Loucy (cell line): ENCODE measurements around the gene FGF12.

Source experiments
- H2AFZ ChIP-seq: fragments of 200-600 bp; sonication (generic); 2 replicates; pipeline ENCODE4 v1.6.0; 2016; ENCODE audit warnings: antibody characterized with exemption, mild to moderate bottlenecking, low read length, moderate library complexity
- H3F3A ChIP-seq: fragments of 200-600 bp; 2 replicates; pipeline ENCODE4 v1.6.0; 2016; ENCODE audit warnings: antibody characterized with exemption, low read depth, mild to moderate bottlenecking
- H3K27me3 ChIP-seq: fragments of 200-600 bp; sonication (generic); 2 replicates; pipeline ENCODE4 v1.6.1; 2014; ENCODE audit warnings: low read length, mild to moderate bottlenecking; ENCODE audit not compliant: insufficient read depth, poor library complexity, severe bottlenecking
- H3K36me3 ChIP-seq: fragments of 200-600 bp; sonication (generic); 2 replicates; pipeline ENCODE4 v1.6.1; 2016; ENCODE audit warnings: low read length; ENCODE audit not compliant: insufficient read depth
- H3K4me1 ChIP-seq: fragments of 200-600 bp; sonication (generic); 2 replicates; pipeline ENCODE4 v1.5.1; 2014; ENCODE audit warnings: low read length, mild to moderate bottlenecking; ENCODE audit not compliant: insufficient read depth, poor library complexity, severe bottlenecking
- H3K4me2 ChIP-seq: fragments of 200-600 bp; sonication (generic); 2 replicates; pipeline ENCODE4 v1.6.0; 2014; ENCODE audit warnings: antibody characterized with exemption, low read length, low read depth, mild to moderate bottlenecking; ENCODE audit not compliant: poor library complexity, severe bottlenecking
- H3K4me3 ChIP-seq: fragments of 200-600 bp; sonication (generic); 2 replicates; pipeline ENCODE4 v1.5.1; 2014; ENCODE audit warnings: low read length, mild to moderate bottlenecking, mixed read lengths; ENCODE audit not compliant: poor library complexity, severe bottlenecking
- H3K79me2 ChIP-seq: fragments of 200-600 bp; sonication (generic); 2 replicates; pipeline ENCODE4 v1.6.1; 2014; ENCODE audit warnings: low read length; ENCODE audit not compliant: insufficient read depth
- H3K9ac ChIP-seq: fragments of 200-600 bp; sonication (generic); 2 replicates; pipeline ENCODE4 v1.6.0; 2014; ENCODE audit warnings: mild to moderate bottlenecking, low read depth, low read length, moderate library complexity; ENCODE audit not compliant: poor library complexity, severe bottlenecking
- H3K9me2 ChIP-seq: fragments of 200-600 bp; sonication (generic); replicated peaks from 2 replicates; pipeline ENCODE4 v1.6.1; 2016; ENCODE audit warnings: low read depth, low read length, mixed read lengths
- H3K9me3 ChIP-seq: fragments of 200-600 bp; sonication (generic); 2 replicates; pipeline ENCODE4 v1.6.1; 2014; ENCODE audit warnings: mild to moderate bottlenecking, antibody characterized with exemption, low read length, low read depth; ENCODE audit not compliant: insufficient read depth
- H4K20me1 ChIP-seq: fragments of 200-600 bp; sonication (generic); 2 replicates; pipeline ENCODE4 v1.6.0; 2014; ENCODE audit warnings: antibody characterized with exemption, low read length, mild to moderate bottlenecking; ENCODE audit not compliant: insufficient read depth, poor library complexity, severe bottlenecking
- CTCF ChIP-seq: fragments of 200-600 bp; sonication (generic); conservative IDR thresholded peaks from 2 replicates; pipeline ENCODE4 v1.5.1; 2014; ENCODE audit warnings: mild to moderate bottlenecking, antibody characterized with exemption, low read length
- EZH2phosphoT487 ChIP-seq: fragments of 200-600 bp; IDR thresholded peaks from 2 replicates; pipeline ENCODE4 v1.6.1; 2018; ENCODE audit warnings: antibody characterized with exemption, mild to moderate bottlenecking, moderate library complexity, borderline replicate concordance

The FGF12 gene

GRCh38 chr3:192564611-192565010 is 162.7 kb downstream of the FGF12 start:
- Histone ChIP-seq H3K79me2 (no peaks in the 10 kb centered on the region), H4K20me1 (no peaks in the 10 kb centered on the region), H3K4me1 (no peaks in the 10 kb centered on the region), H3K9me2 (no peaks in the 10 kb centered on the region), H2AFZ (no peak overlapping the region), H3K4me2 (no peak overlapping the region), H3K9ac (no peak overlapping the region), H3F3A (no peaks in the 10 kb centered on the region), H3K36me3 (no peaks in the 10 kb centered on the region), H3K9me3 (no peaks in the 10 kb centered on the region), H3K4me3 (no peak overlapping the region), H3K27me3 (no peaks in the 10 kb centered on the region)
- TF ChIP-seq CTCF, result no peak
- no peak for TF ChIP-seq EZH2phosphoT487

DNA sequence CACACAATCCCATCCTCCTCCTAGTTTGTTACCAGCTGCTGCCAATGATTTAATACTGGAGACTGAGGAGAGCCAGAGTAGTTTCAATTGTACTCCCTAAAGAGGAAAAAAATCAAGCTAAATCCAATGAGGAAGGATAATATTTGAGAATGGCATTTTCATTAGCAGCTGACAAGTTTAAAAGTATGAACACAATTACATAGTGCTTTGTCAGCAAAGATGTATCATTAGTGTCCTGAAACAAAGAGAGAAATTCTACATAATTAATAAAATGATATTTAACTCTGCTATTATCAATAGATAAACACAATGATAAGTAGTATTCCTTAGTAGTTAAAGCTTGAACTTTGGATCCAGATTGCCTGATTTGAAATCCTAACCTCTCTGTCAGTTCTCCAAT is 163.9 kb downstream of the FGF12 start:
- Histone ChIP-seq H3K4me1 (no peaks in the 10 kb centered on the region), H3F3A (no peaks in the 10 kb centered on the region), H3K79me2 (no peaks in the 10 kb centered on the region), H3K9me2 (no peaks in the 10 kb centered on the region), H2AFZ (no peak overlapping the region), H3K9ac (no peak overlapping the region), H3K9me3 (no peaks in the 10 kb centered on the region), H3K36me3 (no peaks in the 10 kb centered on the region), H3K27me3 (no peaks in the 10 kb centered on the region), H3K4me3 (no peak overlapping the region), H4K20me1 (no peaks in the 10 kb centered on the region), H3K4me2 (no peak overlapping the region)
- TF ChIP-seq CTCF, result no peak
- no peak for TF ChIP-seq EZH2phosphoT487

- Histone ChIP-seq H4K20me1 (no peaks in the 10 kb centered on the region), H3K79me2 (no peaks in the 10 kb centered on the region), H3K36me3 (no peaks in the 10 kb centered on the region), H3K9ac (no peak overlapping the region), H3K9me3 (no peaks in the 10 kb centered on the region), H3K4me2 (no peak overlapping the region), H2AFZ (no peak overlapping the region), H3K9me2 (no peaks in the 10 kb centered on the region), H3K27me3 (no peaks in the 10 kb centered on the region), H3K4me3 (no peak overlapping the region), H3K4me1 (no peaks in the 10 kb centered on the region), H3F3A (no peaks in the 10 kb centered on the region)
- TF ChIP-seq EZH2phosphoT487 (no peak), CTCF (no peak)
Observed at GRCh38 chr3:192553707-192554106, 173.6 kb downstream of the FGF12 start.
